Lower leg skin (tissue), 3 donors: Measurements from ENCODE around the gene PNKP.
A peak's percentile ranks its signal among the peaks of the same experiment; 100 is the strongest.

Experiments used
- POLR2A ChIP-seq, 2 donors: fragments of 450-650 bp; IDR thresholded peaks; one replicate each; pipeline ENCODE4 v1.6.1; 2016 to 2017; ENCODE audit warnings: antibody characterized with exemption in 2 of 2, mild to moderate bottlenecking in 1 of 2, moderate library complexity in 1 of 2
- TF ChIP-seq, protein P1 (sequence below), 3 donors: fragments of 450-650 bp; IDR thresholded peaks; one replicate each; pipeline ENCODE4 v1.5.1; 2016; ENCODE audit warnings: antibody characterized with exemption in 3 of 3, mild to moderate bottlenecking in 3 of 3, moderate library complexity in 2 of 3

DNA sequence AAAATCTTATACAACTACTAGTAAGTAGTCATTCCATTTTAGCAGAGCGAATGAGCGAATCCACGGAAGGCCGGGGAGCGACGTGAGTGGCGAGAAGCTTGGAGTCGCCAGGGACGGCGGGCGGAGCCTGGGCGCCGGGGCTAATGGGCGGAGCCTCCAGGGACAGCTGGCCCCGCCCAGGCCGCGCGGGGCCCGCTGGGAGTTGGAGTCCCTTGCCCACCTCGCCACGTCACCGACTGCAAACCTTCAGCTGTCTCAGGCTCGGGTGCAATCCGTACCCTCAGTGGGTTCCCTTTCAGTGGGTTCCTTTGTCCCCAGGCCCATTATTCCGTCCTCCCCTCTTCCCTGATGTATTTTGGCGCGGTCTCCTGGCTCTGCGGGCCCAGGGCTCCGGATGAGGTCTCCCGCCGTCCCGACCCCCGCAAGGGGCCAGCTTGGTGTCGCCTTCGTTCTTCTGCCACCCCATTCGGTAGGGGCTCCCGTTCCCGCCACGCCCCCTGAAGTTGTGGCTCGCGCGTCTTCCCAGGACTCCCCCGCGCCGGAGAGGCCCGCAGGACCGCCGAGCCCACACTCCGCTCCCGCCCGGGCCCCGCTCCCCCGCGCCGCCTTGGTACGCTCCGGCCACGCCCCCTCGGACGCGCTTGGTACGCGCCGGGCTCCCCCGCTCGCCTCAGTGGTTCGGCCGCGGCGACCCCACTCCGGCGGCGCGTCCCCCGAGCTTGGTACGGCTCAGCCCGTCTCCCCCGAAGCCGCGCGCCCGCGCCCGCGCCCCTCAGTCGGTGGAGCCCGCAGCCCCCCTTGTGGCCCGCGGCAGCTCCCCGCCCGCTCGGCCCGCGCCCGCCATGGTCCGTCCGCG is 16.7 kb downstream of the PNKP start, which contains the start of gene PTOV1:
- TF ChIP-seq, protein P1, sequence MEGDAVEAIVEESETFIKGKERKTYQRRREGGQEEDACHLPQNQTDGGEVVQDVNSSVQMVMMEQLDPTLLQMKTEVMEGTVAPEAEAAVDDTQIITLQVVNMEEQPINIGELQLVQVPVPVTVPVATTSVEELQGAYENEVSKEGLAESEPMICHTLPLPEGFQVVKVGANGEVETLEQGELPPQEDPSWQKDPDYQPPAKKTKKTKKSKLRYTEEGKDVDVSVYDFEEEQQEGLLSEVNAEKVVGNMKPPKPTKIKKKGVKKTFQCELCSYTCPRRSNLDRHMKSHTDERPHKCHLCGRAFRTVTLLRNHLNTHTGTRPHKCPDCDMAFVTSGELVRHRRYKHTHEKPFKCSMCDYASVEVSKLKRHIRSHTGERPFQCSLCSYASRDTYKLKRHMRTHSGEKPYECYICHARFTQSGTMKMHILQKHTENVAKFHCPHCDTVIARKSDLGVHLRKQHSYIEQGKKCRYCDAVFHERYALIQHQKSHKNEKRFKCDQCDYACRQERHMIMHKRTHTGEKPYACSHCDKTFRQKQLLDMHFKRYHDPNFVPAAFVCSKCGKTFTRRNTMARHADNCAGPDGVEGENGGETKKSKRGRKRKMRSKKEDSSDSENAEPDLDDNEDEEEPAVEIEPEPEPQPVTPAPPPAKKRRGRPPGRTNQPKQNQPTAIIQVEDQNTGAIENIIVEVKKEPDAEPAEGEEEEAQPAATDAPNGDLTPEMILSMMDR (IDR thresholded peaks at IDR 0.05) = peak in 1 of 3 donors; percentile 24
- TF ChIP-seq POLR2A (IDR thresholded peaks at IDR 0.05) = no peak
